Superior temporal gyrus (tissue), 1 donor: ENCODE measurements around the gene WDR72.
"Not testable (repeated sequence)": the region's sequence is repeated elsewhere in the genome, so short reads cannot be mapped to it uniquely, and the experiment has no call there.

ENCODE experiments used
- DNase-seq: peaks from one replicate; pipeline ENCODE4 v3.0.0-alpha.2; 2016; ENCODE audit errors: extremely low spot score

The WDR72 gene

DNA sequence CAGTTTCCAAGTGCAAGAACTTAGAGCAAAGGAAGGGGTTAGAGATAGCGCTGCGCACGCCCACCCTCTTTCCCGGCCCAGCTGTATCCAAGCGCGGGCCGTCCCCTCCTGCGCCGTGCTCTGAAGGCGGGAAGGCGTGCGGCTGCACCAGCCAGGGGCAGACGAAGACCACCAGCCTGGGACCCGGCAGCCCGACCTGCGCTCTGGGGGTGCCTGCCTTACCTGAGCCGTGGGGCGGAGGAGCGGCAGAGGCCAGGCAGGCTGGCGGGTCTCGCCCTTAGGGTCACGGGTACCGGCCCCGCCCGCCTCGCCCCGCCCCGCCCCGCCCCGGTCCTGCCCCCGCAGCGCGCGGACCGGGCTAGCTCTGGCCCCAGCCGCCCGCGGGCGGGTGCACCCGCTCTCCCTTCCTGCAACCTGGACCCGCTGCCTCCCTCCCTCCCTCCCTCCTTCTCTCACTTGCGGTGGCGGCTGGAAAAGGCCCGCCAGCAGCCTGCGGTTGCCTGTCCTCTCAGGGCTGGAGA, at the start of gene WDR72:
Gene WDR72, minus strand, starts transcription at position 253 of the 521 bp plus-strand sequence. CDS start 26,514 bp downstream, outside the sequence.
- DNase-seq = no peak

DNA sequence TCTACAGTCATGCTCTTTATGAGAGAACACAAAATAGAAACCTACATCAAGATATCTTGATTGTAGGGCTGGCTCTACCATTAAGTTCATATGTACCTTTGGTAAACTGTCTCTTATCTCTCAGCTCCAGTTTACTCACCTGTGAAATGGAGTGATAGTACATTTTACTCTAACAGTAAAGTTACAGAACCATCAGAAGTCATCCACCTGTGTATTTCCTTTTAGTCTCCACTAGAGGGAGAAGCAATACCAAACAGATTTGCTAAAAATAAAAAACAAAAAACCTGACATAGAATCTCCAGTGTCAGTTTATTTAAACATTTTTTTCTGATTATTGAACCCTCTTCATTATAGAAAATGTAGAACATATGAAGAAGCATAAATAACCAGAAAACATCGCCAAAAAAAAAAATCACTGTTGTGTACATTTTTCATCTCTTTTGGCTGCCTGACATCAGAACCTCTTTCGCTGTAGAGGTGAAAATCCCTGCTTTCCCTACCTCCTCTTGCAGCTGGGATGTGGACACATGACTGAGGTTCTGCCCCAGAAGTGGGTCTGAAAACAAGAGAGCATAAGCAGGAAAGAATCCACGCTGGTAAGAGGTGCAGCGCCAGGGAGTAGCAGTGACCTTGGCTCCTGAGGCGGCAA, 48.7 kb upstream of the WDR72 start:
- DNase-seq = peak; percentile 46

DNA sequence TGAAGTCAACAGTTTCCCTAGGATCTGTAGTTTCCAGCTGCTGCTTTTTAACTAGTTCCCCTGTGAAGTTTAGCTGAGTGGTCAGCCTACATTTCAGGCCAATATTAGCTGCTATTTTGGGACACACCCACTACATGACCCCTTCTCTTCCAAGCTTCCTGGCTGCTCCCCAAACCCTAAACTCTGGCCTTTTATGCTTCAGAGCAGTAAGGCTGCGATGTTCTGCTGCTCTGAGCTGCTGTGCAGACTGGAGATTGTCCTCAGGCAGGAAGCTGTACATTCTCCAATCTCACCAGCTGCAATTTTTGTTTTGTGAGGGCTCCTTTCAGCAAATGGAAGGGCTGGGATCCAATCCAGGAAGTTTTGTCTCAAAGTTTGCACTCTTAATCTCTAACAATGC, 48.0 kb upstream of the WDR72 start:
- DNase-seq = no peak

DNA sequence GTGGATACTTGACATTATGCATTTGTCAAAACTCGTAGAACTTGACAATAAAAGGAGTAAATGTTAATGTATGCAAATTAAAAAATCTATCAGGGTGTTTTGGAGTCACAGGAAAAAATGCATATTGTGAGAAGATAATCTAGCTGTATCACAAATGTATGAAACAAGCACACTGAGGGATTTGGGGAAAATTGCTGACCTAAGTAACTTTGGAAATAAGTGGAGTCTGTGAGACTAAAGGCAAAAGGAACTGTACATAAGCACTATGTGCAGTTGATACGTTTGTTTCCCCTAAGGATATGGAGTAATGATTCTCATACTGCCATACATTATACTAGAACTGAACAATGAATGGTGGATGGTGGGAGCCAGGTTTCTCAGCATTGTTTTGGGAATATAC, 43.2 kb upstream of the WDR72 start:
- DNase-seq = no peak

DNA sequence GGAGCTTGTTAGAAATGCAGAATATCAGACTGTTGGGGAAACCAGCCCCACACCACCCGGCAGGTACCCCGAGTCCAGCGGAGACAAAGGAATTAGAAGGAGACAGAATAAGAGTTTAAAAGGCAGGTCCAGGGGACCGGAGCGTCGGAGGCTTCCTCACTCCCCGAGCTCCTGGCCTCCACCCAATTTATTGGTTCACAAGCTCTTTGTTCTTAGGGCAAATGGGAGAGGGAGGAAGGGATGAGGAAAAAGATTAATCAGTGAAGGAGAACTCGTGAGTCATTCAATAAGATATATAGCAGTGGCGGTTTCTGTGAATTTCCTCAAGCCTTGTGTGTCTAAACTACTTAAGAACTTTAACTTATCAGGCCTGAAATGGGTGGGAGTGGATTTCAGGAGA, 32.1 kb upstream of the WDR72 start:
- no peak for DNase-seq

DNA sequence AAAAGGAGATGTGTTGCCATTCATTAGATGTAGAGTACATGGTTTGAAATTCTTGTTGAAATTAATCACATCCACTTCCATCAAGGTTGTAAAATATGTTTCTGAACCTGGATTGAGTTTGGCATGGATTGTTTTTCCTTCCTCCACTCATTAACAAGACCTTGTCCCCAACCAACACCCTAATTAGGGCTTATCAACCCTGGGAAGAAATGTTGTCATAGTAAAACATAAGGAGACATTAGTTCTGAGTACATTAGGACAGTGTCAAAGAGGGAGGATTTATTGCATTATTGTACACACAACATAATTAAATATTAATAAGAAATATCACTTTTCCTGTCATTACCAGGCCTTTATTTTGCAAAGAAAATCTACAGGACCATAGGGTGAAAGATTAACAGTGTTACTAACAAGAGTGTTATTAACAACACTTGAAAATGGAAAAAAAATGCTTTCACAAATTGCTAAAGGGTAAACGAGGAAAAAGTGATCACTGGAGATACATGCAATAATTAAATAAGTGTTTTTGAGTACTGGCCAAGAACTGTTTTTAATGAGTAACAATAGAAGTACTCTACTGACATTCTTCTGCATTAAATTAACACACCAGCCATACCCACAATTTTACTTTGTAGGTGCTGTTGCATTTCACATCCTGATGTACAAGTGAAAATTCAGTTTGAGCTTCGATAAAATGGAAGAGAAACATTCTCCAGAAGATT, 30.4 kb upstream of the WDR72 start:
- DNase-seq = no peak

DNA sequence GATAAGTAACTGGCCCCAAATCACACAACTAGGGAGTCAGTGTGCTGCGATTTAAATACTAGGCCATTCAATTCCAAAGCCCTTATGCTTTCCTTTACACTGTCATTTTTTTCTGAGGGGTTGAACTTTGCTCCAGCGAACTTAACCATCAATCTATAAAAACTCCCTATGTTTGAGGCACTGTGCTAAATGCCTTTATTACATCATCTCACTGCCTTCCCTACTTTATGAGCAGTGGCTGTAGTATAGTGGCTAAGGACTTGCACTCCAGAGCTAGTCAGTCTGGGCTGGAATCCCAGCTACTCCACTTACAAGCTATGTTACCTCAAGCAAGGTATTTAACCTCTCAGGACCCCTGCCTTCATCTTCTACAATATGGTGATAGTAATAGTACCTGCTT, 26.9 kb upstream of the WDR72 start:
- DNase-seq = no peak

DNA sequence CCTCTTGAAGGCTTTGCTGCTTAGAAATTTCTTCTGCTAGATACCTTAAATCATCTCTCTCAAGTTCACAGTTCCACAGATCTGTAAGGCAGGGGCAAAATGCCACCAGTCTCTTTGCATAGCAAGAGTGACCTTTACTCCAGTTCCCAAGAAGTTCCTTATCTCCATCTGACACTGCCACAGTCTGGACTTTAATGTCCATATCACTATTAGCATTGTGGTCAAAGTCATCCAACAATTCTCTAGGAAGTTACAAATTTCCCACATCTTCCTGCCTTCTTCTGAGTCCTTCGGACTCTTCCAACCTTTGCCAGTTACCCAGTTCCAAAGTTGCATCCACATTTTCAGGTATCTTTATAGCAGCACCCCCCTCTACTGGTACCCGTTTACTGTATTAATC, 25.8 kb upstream of the WDR72 start:
- DNase-seq = not testable (repeated sequence)

DNA sequence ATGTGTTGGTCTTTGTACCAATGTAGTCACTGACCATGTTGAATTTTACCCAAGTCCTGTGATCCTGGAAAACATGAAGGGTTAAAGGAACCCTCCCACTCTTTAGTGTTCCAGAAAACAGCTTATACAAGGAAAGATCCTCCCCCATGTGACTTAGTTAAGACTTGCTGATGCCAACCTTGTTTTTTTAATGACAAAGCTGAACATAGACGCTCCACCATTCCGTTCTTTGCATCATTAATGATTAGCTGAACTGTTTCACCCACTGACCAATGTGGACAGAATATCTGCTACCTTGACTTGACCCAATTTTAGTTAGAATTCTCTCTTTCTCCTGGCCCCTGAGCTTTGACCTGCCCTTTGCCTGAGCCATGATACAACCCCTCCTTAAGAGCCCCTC, 3.5 kb upstream of the WDR72 start:
- no peak for DNase-seq

DNA sequence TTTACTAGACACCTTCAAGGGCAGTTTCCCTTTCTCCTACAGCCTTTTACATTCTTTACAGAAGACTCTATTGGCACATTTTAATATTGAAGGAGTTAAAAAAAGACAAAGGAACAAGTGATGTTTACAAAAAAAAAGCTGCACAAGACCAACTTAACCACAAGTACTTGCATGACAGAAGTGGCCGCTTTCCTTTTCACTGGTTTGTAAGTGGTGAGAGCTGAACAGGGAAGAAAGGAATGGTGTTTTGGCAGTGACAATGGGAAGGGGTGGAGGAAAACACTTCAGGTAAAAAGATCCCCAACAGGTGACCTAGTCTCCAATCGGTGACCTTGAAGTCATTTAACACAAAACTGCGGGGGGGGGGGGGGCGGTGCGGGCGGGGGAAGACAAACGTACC, 1.1 kb downstream of the WDR72 start:
- DNase-seq = no peak

DNA sequence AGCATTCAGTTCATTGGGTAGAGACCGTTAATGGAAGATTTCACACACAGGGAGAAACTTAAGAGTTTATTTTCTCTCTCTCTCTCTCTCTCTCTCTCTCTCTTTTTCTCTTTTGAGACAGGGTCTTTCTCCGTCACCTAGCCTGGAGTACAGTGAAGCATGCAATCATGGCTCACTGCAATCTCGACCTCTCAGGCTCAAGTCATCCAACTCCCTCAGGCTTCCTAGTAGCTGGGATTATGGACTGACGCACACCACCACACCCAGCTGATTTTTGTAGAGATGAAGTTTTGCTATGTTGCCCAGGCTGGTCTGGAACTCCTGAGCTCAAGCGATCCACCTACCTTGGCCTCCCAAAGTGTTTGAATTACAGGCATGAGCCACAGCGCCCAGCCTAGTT, 1.6 kb downstream of the WDR72 start:
- DNase-seq = no peak

DNA sequence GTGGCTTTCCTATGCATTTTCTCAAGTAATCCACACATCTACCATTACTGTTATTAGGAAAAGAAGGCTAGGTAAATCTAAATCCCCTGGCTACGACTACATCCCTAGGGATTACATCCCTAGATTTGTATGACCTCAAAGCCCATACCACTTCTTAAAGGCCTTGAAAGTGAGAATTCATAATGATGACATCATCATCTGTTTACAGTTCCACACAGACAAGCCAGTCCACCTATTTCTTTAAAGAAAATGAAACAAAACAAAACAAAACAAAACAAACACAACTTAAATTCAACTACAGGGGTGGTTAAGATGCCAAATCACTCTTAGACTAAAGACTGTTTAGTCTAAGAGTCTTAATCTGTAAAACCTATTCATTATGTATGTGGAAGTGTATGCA, 5.7 kb downstream of the WDR72 start:
- no peak for DNase-seq

DNA sequence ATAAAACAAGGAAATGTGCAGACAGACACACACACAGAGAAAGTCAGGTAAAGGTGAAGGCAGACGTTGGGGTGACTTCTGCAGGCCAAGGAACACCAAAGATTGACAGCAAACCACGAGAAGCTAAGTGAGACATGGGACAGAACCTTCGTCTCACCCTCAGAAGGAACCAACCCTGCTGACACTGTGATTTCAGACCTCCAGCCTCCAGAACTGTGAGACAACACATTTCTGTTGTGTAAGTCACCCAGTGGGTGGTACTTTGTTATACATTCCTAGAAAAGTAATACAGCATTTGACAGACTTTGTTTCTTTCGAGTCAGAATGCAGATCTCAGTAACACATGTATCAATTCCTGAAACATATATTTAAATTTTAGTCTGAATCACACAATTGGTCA, 7.1 kb downstream of the WDR72 start:
- DNase-seq = no peak

DNA sequence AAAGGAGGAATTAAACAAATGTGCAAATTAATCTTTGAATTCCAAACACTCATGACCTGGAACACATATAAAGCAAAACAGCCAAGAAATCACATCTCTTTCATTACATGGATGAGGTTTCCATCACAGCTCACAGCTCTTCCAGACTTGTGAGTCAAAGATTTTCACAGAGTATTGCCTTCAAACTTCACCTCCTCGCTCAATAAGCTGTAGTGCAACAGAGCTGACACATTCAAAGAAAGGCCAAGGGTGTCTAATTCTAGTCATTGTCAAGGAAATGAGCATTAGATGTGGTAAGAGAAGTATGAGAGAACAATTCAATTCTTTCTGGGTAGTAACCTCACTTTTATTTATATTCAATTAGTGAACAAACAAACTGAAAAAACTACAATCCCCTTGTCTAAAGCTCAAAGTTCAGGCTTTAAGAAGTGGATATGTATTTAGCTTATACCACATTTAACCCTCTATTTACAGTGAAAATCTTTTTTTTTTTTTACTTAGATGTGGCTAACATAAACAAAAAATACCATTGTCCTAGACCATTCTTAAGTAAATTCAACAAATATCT, 11.9 kb downstream of the WDR72 start:
- no peak for DNase-seq

DNA sequence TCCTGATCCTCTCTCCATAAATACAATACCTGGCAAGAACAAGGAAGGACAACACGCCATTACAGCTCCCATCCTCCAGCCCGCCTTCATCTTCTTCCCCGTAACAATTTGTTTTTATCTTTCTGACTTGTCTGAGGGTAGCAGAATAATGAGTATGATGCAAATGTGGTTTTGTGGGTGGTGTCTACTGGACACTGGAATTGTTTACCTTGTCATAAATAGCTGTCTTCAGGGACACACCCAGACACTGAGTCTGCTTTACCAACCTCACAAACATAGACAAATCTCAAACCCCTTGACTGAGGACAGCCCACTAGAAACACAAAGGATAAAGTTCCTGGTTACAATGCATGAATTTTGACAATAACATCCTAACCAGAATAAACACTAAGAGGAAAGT, 13.4 kb downstream of the WDR72 start:
- DNase-seq = no peak

DNA sequence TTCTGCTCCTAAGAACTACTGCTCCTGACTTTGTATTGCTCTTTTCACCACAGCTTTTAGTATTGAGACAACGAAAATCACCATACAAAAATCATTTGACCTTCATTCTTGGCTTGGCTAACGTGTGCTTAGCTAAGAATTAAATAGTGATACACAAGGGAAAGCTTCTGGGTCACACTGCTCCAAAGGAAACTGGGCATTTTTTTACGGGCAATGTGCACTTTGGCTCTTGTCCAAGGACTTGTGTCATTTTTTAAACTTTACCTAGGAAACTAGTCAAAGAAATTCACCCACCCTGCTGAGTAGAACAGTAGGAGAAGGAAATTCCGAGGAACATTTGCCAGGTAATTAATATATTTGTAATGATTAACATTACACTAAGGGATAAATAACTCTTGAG, 19.8 kb downstream of the WDR72 start:
- DNase-seq = no peak

DNA sequence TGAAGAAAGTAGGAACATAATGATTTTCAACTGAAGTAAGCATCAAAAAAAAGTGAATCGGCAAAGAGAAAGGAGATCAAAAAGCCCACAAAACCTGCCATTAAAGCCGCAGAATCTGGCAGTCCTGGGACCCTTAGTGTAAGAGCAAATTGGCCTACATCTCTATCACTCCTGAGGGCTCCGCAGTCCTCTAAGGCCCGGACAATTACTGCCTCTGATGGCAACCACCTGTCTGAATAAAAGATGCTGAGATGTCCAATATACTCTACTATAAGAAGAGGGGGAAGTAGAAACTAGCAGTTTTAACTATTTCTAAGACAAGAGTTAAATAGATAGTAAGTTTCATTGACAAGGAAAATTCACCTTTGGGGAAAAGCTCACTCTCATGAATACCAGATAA, 20.3 kb downstream of the WDR72 start:
- no peak for DNase-seq

DNA sequence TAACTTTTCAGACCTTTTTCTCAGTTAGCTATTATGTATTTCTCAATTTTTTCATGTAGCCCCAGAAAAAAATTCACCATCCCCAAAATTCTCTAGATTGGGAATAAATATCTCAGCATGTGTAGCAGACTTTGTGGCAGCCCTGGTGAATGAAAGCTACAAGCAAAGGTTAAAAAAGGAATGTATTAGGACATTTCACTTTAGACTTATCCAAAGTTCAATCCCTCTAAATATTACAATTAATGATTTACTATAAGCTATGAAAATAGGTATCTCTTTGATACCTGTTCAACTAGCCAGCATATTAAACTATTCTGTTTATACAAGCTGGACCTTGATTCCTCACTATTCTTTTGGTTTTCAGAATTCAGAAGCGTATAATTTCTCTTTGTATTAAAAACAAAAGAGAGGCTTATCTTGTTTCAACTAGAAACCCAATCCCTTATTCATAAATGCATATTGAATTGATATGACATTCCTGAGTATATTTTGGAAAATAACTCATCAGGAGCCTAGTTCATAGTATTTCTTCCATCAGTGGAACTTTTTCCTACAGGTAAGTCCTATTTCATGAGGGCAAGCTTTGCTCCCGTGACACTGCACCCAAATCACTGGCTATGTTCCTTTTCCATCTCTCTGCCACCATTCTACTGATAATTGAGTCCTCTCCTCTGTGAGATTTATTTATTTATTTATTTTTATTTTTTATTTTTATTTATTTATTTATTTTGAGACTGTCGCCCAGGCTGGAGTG, 38.0 kb downstream of the WDR72 start:
- DNase-seq = no peak

DNA sequence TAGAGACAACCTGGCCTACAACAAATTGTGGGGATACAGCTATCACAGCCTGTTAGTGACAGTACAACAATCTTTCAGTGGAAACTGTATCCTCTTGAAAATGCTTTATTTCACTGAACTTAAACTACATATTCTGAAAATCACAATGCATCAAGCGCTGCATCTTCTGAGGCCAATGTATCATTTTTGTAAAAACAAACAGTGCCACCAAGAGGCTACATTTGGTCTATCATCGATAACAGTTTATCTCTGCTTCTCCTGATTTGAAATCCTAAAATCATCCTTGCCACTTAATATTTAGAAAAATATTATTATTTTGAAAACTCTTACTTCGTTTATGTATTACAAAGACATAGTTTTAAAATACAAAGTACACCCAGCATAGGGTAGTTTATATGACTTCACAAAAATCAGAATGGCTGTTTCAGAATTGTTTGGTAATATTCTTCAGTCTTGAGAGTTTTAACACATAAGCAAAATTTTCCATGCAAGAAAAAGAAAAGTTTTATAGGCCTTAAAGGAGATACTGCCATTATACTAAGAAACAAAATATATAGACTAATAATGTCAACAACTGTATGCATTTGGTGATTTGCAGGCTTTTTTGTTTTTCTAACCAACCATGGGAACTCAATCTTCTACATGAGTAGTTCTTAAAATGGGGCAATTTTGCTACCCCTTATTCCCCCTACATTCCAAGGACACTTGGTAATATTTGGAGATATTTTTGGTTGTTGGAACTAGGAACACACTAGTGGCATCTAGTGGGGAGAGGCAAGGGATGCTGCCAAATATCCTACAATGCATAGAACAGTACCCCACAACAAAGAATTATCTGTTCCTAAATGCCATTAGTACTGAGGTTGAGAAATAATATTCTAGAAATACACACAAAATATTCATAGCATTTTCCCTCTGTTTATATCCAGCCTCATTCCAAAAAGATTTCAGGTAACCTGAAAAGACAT, 42.3 kb downstream of the WDR72 start:
- peak; percentile 78 for DNase-seq

DNA sequence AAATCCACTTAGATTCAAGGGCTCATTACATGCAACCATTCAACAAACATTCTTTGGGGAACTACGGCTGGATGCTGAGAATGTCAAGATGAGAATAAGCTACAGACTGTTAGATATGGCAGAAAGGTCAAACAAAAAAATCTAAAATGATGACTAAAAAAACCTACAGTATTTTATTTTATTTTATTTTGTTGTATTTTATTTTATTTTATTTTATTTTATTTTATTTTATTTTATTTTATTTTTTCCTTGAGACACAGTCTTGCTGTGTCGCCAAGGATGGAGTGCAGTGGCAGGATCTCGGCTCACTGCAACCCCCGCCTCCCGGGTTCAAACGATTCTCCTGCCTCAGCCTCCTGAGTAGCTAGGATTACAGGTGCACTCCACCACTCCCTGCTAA, 46.2 kb downstream of the WDR72 start:
- no peak for DNase-seq

DNA sequence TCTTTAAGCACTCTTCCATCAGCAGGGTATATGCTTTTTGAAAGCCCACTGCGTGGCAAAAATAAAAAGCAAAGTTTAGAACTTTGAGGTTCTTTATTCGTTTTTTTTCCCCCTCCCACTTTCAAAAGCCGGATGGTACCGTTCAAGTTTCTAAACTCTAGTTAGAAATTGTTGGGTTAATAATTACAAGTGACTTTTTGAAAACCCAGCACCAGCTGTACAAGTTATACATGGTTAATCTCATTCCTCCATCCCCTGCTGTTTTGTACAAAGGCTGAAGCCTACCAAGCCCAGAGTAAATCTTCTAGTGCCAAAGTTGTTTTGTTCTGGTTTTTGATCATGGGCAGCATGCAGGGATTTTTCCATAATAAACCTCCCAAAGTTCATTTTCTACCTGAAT, 48.6 kb downstream of the WDR72 start:
- DNase-seq = no peak
